ENCODE data around the gene AKIRIN2. TPM values are rescaled to one million over a fixed set of nuclear protein-coding genes. Genes with fewer than 3 reads are reported as not detected.
"Not testable (repeated sequence)": the region's sequence is repeated elsewhere in the genome, so short reads cannot be mapped to it uniquely, and the experiment has no call there.

AKIRIN2 gene
- total RNA-seq, 2 donors from 2014 or later, result 70.4 to 73.5 TPM

- WGBS, 2 experiments (ENCODE audit: insufficient coverage in 1 of 2, insufficient read length in 1 of 2), result 73 to 75% methylated on average over 4 to 8 of the region's 8 CpGs
- Histone ChIP-seq H3K4me3 (ENCODE audit: low read length) (peak overlapping the region; percentile 91), H3K4me1 (ENCODE audit: control insufficient read depth, insufficient read depth, low read length) (no peaks in the 10 kb centered on the region), H3K9me3 (ENCODE audit: control insufficient read depth, low read length) (no peaks in the 10 kb centered on the region), H3K27me3 (ENCODE audit: control insufficient read depth, insufficient read depth, low read length, poor library complexity, severe bottlenecking) (no peaks in the 10 kb centered on the region), H3K36me3 (ENCODE audit: control insufficient read depth, insufficient read depth, low read length) (peaks cover 16% of the 10 kb centered on the region), H3K9ac (ENCODE audit: extremely low read depth, low read length, poor library complexity, severe bottlenecking) (peak overlapping the region; percentile 95), H3K27ac (ENCODE audit: low read depth, low read length) (peak overlapping the region; percentile 84)
- Mint-ChIP-seq H3K9me3 (no peaks in the 10 kb centered on the region), H3K4me3 (peak overlapping the region; percentile 93), H3K27ac (peak overlapping the region; percentile 20), H3K4me1 (peaks cover 37% of the 10 kb centered on the region), H3K36me3 (ENCODE audit: low read depth) (peaks cover 7% of the 10 kb centered on the region), H3K27me3 (ENCODE audit: insufficient read depth) (no peaks in the 10 kb centered on the region)
- DNase-seq, result no peak
- TF ChIP-seq CTCF (conservative IDR thresholded peaks at IDR 0.05), result no peak
These were observed 4.2 kb downstream of the AKIRIN2 start for GRCh38 chr6:87697581-87698546.

GRCh38 chr6:87696817-87697216, 5.2 kb downstream of the AKIRIN2 start:
- not testable (repeated sequence) for H3K36me3 Mint-ChIP-seq (ENCODE audit: low read depth); DNase-seq; H3K9me3 Mint-ChIP-seq; H3K9me3 ChIP-seq (ENCODE audit: control insufficient read depth, low read length); H3K27me3 ChIP-seq (ENCODE audit: control insufficient read depth, insufficient read depth, low read length, poor library complexity, severe bottlenecking); H3K4me3 ChIP-seq (ENCODE audit: low read length); H3K9ac ChIP-seq (ENCODE audit: extremely low read depth, low read length, poor library complexity, severe bottlenecking); H3K4me3 Mint-ChIP-seq; H3K27ac Mint-ChIP-seq; H3K4me1 ChIP-seq (ENCODE audit: control insufficient read depth, insufficient read depth, low read length); H3K27me3 Mint-ChIP-seq (ENCODE audit: insufficient read depth)
- peaks cover 37% of the 10 kb centered on the region for H3K4me1 Mint-ChIP-seq
- Histone ChIP-seq H3K36me3 (ENCODE audit: control insufficient read depth, insufficient read depth, low read length) (peaks cover 16% of the 10 kb centered on the region), H3K27ac (ENCODE audit: low read depth, low read length) (peak overlapping the region; percentile 84)
- WGBS, 2 experiments (ENCODE audit: insufficient coverage in 1 of 2, insufficient read length in 1 of 2), result 85 to 93% methylated on average over 8 to 12 of the region's 12 CpGs

GRCh38 chr6:87692086-87692485, 9.9 kb downstream of the AKIRIN2 start:
- no peak overlapping the region for H3K4me3 Mint-ChIP-seq
- no peak overlapping the region for H3K27ac ChIP-seq (ENCODE audit: low read depth, low read length)
- 94 to 95% methylated on average over 2 of the region's 2 CpGs for WGBS, 2 experiments (ENCODE audit: insufficient coverage in 1 of 2, insufficient read length in 1 of 2)
- H3K9me3 Mint-ChIP-seq, result no peaks in the 10 kb centered on the region
- H3K27me3 ChIP-seq (ENCODE audit: control insufficient read depth, insufficient read depth, low read length, poor library complexity, severe bottlenecking), result no peaks in the 10 kb centered on the region
- no peak for TF ChIP-seq CTCF (conservative IDR thresholded peaks at IDR 0.05)
- H3K36me3 Mint-ChIP-seq (ENCODE audit: low read depth), result peaks cover 9% of the 10 kb centered on the region
- no peaks in the 10 kb centered on the region for H3K4me1 ChIP-seq (ENCODE audit: control insufficient read depth, insufficient read depth, low read length)
- H3K9ac ChIP-seq (ENCODE audit: extremely low read depth, low read length, poor library complexity, severe bottlenecking), result no peak overlapping the region
- H3K27ac Mint-ChIP-seq, result no peak overlapping the region
- peaks cover 35% of the 10 kb centered on the region for H3K4me1 Mint-ChIP-seq
- H3K36me3 ChIP-seq (ENCODE audit: control insufficient read depth, insufficient read depth, low read length), result peaks cover 30% of the 10 kb centered on the region
- H3K9me3 ChIP-seq (ENCODE audit: control insufficient read depth, low read length), result no peaks in the 10 kb centered on the region
- no peak overlapping the region for H3K4me3 ChIP-seq (ENCODE audit: low read length)
- DNase-seq, result no peak
- H3K27me3 Mint-ChIP-seq (ENCODE audit: insufficient read depth), result no peaks in the 10 kb centered on the region

All from endodermal cell (in vitro differentiated cells).